PFSK-1 (cell line): ENCODE results near the gene CMTM2.

ENCODE experiments used
- FOXP2 ChIP-seq: optimal IDR thresholded peaks from 2 replicates; pipeline ENCODE3; 2011; ENCODE audit warnings: borderline replicate concordance, control low read depth, inconsistent platforms; ENCODE audit not compliant: insufficient read depth; ENCODE audit errors: extremely low read length, extremely low read depth
- POLR2AphosphoS5 ChIP-seq: IDR thresholded peaks from 2 replicates; pipeline ENCODE4 v1.6.1; 2012; ENCODE audit warnings: low read depth, mild to moderate bottlenecking, control low read depth, low read length, moderate library complexity
- REST ChIP-seq, 2 experiments: IDR thresholded peaks; 2 replicates each; pipeline versions ENCODE4 v1.6.1 to v1.8.0; 2011 to 2012; ENCODE audit warnings: low read depth in 2 of 2, low read length in 2 of 2, control low read depth in 1 of 2, inconsistent platforms in 1 of 2, mild to moderate bottlenecking in 1 of 2, moderate library complexity in 1 of 2; ENCODE audit not compliant: insufficient read depth in 1 of 2
- SIN3A ChIP-seq: IDR thresholded peaks from 2 replicates; pipeline ENCODE4 v1.6.1; 2012; ENCODE audit warnings: mild to moderate bottlenecking, low read length, moderate library complexity, borderline replicate concordance; ENCODE audit not compliant: insufficient read depth
- TAF1 ChIP-seq: IDR thresholded peaks from 2 replicates; pipeline ENCODE4 v1.6.1; 2012; ENCODE audit warnings: low read length, control low read depth, borderline replicate concordance; ENCODE audit not compliant: insufficient read depth

- no peak for TF ChIP-seq POLR2AphosphoS5
- no peak for TF ChIP-seq TAF1
- no peak for TF ChIP-seq REST (IDR thresholded peaks at IDR 0.05; ENCODE audit: insufficient read depth in 1 of 2, low read depth in 2 of 2, low read length in 2 of 2)
- TF ChIP-seq SIN3A = no peak
- no peak for TF ChIP-seq FOXP2
Observed at GRCh38 chr16:66576296-66576695, 3.0 kb upstream of the CMTM2 start.
